Measurements from ENCODE around the gene MICU1. TPM values are rescaled to one million over a fixed set of nuclear protein-coding genes. Genes with fewer than 3 reads are reported as not detected.

MICU1 gene
- polyA plus RNA-seq, 2 donors: 15.0 to 18.1 TPM

DNA sequence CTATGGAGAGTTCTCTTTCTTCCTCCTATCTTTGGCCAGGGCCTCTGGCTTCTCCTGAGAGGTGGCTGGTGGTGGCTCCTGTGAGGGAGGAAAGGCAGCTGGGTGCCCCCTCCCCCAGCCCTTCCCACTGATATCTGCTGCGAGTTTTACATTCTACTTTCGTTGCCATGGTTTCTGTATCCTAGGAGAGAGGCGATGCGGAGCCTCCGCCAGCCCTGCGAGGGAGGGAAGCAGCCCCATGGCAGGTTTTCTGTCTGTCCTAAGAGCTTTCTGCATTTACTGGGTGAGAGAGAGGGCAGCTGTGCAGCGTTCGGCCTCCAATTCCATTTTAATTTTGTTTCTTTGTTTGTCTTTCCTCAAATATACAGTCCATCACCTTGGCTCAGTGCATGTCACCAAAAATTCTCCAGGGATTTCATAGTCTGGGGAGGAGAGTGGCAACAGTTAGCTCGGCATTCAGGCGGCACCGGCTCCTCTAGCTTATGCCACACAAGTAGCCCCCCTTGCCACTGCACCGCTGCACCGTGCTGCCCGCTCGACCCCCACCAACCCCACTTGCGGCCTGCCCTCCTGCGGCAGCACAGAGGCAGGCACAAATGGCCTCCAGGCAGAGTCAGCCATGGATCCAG, 291.6 kb downstream of the MICU1 start:
- 56 to 60% methylated on average over 17 of the region's 17 CpGs for WGBS, 2 donors
- Histone ChIP-seq H3K4me1 (ENCODE audit: control insufficient read depth in 2 of 2, insufficient read depth in 2 of 2, low read length in 1 of 2) (peaks cover 18 to 43% of the 10 kb centered on the region in 2 donors), H3K4me3 (ENCODE audit: low read depth in 1 of 2, low read length in 2 of 2) (no peak overlapping the region), H3K27me3 (ENCODE audit: control insufficient read depth in 1 of 2, insufficient read depth in 2 of 2, low read length in 2 of 2) (no peaks in the 10 kb centered on the region), H3K9me3 (ENCODE audit: control insufficient read depth in 2 of 2, insufficient read depth in 1 of 2, low read depth in 1 of 2, low read length in 1 of 2) (no peaks in the 10 kb centered on the region), H3K27ac (ENCODE audit: low read depth in 2 of 2, low read length in 1 of 2) (peak overlapping the region; percentile 72 to 93), H3K36me3 (ENCODE audit: control insufficient read depth in 2 of 2, insufficient read depth in 2 of 2, low read length in 1 of 2) (peaks cover 3 to 16% of the 10 kb centered on the region in 2 donors)

DNA sequence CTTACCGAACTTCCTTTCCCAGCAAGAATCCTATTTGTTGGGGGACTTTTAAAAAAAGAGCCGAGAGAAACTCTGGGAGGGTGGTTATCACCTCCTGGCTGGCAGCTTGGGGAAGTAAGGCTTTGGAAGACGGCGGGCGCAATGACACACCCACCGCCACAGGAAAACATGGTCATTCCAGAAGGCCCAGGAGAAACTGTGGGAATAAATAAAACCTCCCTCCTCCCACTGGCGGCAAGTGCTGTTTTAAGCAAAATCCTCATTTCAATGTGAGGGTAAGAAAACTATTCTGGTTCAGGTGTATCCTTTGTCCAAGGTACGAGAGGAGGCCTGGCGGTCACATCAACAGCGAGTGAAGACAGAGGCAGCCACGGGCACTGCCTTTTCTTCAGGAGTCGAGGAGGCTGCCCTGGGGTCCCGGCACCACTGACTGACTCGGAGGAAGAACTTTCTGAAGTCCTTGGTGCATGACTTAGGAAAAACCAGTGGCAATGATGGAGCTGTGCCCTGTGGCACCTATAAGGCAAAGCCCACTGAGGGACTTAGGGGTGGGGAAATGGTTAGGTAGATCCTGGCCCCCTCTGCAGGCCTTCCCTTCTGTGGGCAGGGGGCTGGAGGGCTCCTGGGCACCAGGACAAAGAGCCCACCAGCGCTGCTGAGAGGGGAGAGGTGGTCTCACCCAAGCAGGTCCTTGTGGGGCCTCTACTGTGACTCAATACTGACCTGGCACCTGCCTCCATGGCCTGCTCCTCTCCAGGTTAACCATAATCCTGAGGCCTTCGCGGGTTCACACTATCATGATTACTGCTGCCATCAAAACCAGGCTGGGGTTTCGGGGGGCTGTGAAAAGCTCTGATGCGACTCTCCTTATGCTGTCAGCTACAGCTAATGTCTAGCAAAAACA, 292.5 kb downstream of the MICU1 start:
- peaks cover 21 to 50% of the 10 kb centered on the region in 2 donors for H3K4me1 ChIP-seq (ENCODE audit: control insufficient read depth in 2 of 2, insufficient read depth in 2 of 2, low read length in 1 of 2)
- no peaks in the 10 kb centered on the region for H3K27me3 ChIP-seq (ENCODE audit: control insufficient read depth in 1 of 2, insufficient read depth in 2 of 2, low read length in 2 of 2)
- H3K36me3 ChIP-seq (ENCODE audit: control insufficient read depth in 2 of 2, insufficient read depth in 2 of 2, low read length in 1 of 2): peaks cover 3 to 16% of the 10 kb centered on the region in 2 donors
- H3K9me3 ChIP-seq (ENCODE audit: control insufficient read depth in 2 of 2, insufficient read depth in 1 of 2, low read depth in 1 of 2, low read length in 1 of 2): no peaks in the 10 kb centered on the region
- peak overlapping the region; percentile 86 to 97 for H3K27ac ChIP-seq (ENCODE audit: low read depth in 2 of 2, low read length in 1 of 2)
- 77 to 88% methylated on average over 19 of the region's 19 CpGs for WGBS, 2 donors
- H3K4me3 ChIP-seq (ENCODE audit: low read depth in 1 of 2, low read length in 2 of 2): no peak overlapping the region

GRCh38 chr10:72332423-72333111, 293.3 kb downstream of the MICU1 start:
- H3K9me3 ChIP-seq (ENCODE audit: control insufficient read depth in 2 of 2, insufficient read depth in 1 of 2, low read depth in 1 of 2, low read length in 1 of 2): no peaks in the 10 kb centered on the region
- no peaks in the 10 kb centered on the region for H3K27me3 ChIP-seq (ENCODE audit: control insufficient read depth in 1 of 2, insufficient read depth in 2 of 2, low read length in 2 of 2)
- 44 to 52% methylated on average over 12 of the region's 12 CpGs for WGBS, 2 donors
- no peak overlapping the region for H3K4me3 ChIP-seq (ENCODE audit: low read depth in 1 of 2, low read length in 2 of 2)
- peaks cover 2 to 10% of the 10 kb centered on the region in 2 donors for H3K36me3 ChIP-seq (ENCODE audit: control insufficient read depth in 2 of 2, insufficient read depth in 2 of 2, low read length in 1 of 2)
- peaks cover 21 to 54% of the 10 kb centered on the region in 2 donors for H3K4me1 ChIP-seq (ENCODE audit: control insufficient read depth in 2 of 2, insufficient read depth in 2 of 2, low read length in 1 of 2)
- H3K27ac ChIP-seq (ENCODE audit: low read depth in 2 of 2, low read length in 1 of 2): peak overlapping the region; percentile 86 to 97

- no peaks in the 10 kb centered on the region for H3K9me3 ChIP-seq (ENCODE audit: control insufficient read depth in 2 of 2, insufficient read depth in 1 of 2, low read depth in 1 of 2, low read length in 1 of 2)
- peaks cover 17 to 51% of the 10 kb centered on the region in 2 donors for H3K4me1 ChIP-seq (ENCODE audit: control insufficient read depth in 2 of 2, insufficient read depth in 2 of 2, low read length in 1 of 2)
- H3K36me3 ChIP-seq (ENCODE audit: control insufficient read depth in 2 of 2, insufficient read depth in 2 of 2, low read length in 1 of 2): peaks cover 0 to 10% of the 10 kb centered on the region in 2 donors
- no peak overlapping the region for H3K4me3 ChIP-seq (ENCODE audit: low read depth in 1 of 2, low read length in 2 of 2)
- 8% methylated on average over 27 of the region's 27 CpGs for WGBS, 2 donors
- H3K27me3 ChIP-seq (ENCODE audit: control insufficient read depth in 1 of 2, insufficient read depth in 2 of 2, low read length in 2 of 2): no peaks in the 10 kb centered on the region
- peak overlapping the region; percentile 86 to 97 for H3K27ac ChIP-seq (ENCODE audit: low read depth in 2 of 2, low read length in 1 of 2)
These were observed 294.1 kb downstream of the MICU1 start for GRCh38 chr10:72331575-72332422.

- peaks cover 7 to 35% of the 10 kb centered on the region in 2 donors for H3K4me1 ChIP-seq (ENCODE audit: control insufficient read depth in 2 of 2, insufficient read depth in 2 of 2, low read length in 1 of 2)
- peak overlapping the region in 1 of 2 donors; percentile 61 for H3K27ac ChIP-seq (ENCODE audit: low read depth in 2 of 2, low read length in 1 of 2)
- no peak overlapping the region for H3K4me3 ChIP-seq (ENCODE audit: low read depth in 1 of 2, low read length in 2 of 2)
- no peaks in the 10 kb centered on the region for H3K9me3 ChIP-seq (ENCODE audit: control insufficient read depth in 2 of 2, insufficient read depth in 1 of 2, low read depth in 1 of 2, low read length in 1 of 2)
- H3K36me3 ChIP-seq (ENCODE audit: control insufficient read depth in 2 of 2, insufficient read depth in 2 of 2, low read length in 1 of 2): peaks cover 0 to 7% of the 10 kb centered on the region in 2 donors
- 78% methylated on average over 2 of the region's 2 CpGs for WGBS, 2 donors
- H3K27me3 ChIP-seq (ENCODE audit: control insufficient read depth in 1 of 2, insufficient read depth in 2 of 2, low read length in 2 of 2): no peaks in the 10 kb centered on the region
These were observed 295.8 kb downstream of the MICU1 start for GRCh38 chr10:72330069-72330426.

DNA sequence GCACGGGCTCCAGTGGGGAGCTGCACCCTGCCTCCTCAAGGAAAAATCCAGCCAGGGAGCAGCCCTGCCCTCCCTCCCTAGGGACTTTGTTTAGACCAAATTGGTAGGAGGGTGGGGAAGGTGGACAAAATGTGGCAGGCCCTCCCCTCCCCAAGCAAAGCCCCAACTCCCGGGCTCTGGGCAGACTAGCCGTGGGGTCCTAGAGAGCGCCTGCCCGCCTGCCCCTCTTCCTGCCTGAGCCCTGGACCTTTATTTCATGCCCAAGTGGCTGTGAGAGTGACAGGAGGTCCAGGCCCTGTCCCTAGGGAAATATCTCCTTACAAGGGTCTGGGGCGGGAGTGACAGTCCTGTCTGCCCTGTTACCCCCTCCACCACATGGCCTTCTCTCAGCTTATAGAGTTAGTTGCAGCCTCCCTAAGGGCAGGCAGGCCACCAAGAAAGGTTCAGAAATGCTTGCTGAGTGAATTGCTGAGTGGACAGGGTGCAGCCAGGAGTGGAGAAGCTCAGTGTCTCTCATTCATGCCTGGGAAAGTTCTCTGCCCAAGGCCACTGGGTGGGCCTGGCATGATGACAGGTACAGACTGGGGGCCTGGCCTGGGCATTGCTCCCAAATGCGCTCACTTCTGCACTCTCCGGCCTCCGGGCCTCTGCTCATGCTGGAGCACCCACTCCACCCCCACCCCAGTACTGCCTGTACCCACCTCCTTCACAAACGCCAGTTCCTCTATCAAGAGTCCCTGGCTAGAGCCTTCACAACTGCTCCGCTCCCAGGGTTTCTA, 296.4 kb downstream of the MICU1 start:
- no peak overlapping the region for H3K4me3 ChIP-seq (ENCODE audit: low read depth in 1 of 2, low read length in 2 of 2)
- H3K4me1 ChIP-seq (ENCODE audit: control insufficient read depth in 2 of 2, insufficient read depth in 2 of 2, low read length in 1 of 2): peaks cover 9 to 36% of the 10 kb centered on the region in 2 donors
- no peaks in the 10 kb centered on the region for H3K9me3 ChIP-seq (ENCODE audit: control insufficient read depth in 2 of 2, insufficient read depth in 1 of 2, low read depth in 1 of 2, low read length in 1 of 2)
- 73 to 81% methylated on average over 11 of the region's 11 CpGs for WGBS, 2 donors
- H3K36me3 ChIP-seq (ENCODE audit: control insufficient read depth in 2 of 2, insufficient read depth in 2 of 2, low read length in 1 of 2): peaks cover 0 to 4% of the 10 kb centered on the region in 2 donors
- H3K27ac ChIP-seq (ENCODE audit: low read depth in 2 of 2, low read length in 1 of 2): peak overlapping the region; percentile 24 to 61
- H3K27me3 ChIP-seq (ENCODE audit: control insufficient read depth in 1 of 2, insufficient read depth in 2 of 2, low read length in 2 of 2): no peaks in the 10 kb centered on the region

DNA sequence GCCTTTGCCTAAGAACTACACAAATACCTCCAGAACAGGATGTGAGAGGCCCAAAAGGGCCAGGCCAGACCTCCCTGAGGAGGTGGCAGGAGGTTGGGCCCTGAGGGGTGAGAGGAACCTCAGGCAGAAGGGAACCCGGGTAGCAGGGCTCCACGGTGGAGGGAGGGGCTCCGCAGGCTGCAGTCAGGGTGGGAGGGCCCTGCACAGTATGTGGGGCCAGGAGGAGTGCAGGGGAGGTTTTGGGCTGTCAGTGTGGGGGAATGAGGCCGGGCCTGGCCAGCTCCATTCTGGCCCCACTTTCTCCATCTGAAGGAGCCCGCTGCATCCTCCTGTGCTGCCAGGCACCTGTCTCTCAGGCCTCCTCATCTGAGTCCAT, 297.1 kb downstream of the MICU1 start:
- peaks cover 0 to 4% of the 10 kb centered on the region in 2 donors for H3K36me3 ChIP-seq (ENCODE audit: control insufficient read depth in 2 of 2, insufficient read depth in 2 of 2, low read length in 1 of 2)
- no peaks in the 10 kb centered on the region for H3K9me3 ChIP-seq (ENCODE audit: control insufficient read depth in 2 of 2, insufficient read depth in 1 of 2, low read depth in 1 of 2, low read length in 1 of 2)
- H3K27ac ChIP-seq (ENCODE audit: low read depth in 2 of 2, low read length in 1 of 2): peak overlapping the region; percentile 24 to 25
- H3K27me3 ChIP-seq (ENCODE audit: control insufficient read depth in 1 of 2, insufficient read depth in 2 of 2, low read length in 2 of 2): no peaks in the 10 kb centered on the region
- 58 to 64% methylated on average over 5 of the region's 5 CpGs for WGBS, 2 donors
- H3K4me3 ChIP-seq (ENCODE audit: low read depth in 1 of 2, low read length in 2 of 2): no peak overlapping the region
- H3K4me1 ChIP-seq (ENCODE audit: control insufficient read depth in 2 of 2, insufficient read depth in 2 of 2, low read length in 1 of 2): peaks cover 11 to 35% of the 10 kb centered on the region in 2 donors

DNA sequence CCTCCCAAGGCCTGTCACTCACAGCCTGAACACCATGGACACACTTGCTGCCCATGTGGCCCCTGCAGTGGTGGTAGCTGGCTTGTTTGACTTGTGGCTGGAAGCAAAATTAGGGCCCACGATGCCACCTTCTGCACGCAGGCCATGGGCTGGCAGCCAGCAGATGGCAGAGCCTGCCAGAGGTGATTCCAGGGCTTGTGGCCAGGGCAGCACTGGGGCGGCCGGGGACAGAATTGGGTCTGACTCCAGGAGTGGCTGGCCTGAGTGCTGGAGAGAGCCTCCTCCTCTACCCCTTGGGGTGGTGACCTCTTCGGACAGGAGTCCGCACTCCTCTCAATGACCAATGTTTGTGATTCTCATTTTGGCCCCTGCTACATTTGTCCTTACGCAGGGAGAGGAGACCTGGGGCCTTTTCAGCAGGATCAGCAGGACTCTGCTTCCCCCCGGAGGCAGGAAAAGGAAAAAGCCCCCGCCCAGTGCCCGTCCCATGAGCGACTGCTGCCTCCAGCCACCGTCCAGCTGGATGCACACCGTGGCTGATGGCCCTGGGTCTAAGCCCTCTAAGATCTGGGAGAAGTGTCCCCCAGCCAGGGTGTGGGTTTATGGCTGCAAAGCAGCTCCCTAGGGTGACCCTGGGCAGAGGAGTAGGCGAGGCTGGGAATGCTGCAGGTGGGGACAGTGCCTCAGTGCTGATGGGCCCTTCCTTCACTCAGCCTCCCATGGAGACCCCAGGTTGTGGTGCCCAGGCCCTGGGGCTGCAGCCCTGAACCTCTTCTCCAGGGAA, 297.6 kb downstream of the MICU1 start:
- no peaks in the 10 kb centered on the region for H3K27me3 ChIP-seq (ENCODE audit: control insufficient read depth in 1 of 2, insufficient read depth in 2 of 2, low read length in 2 of 2)
- no peaks in the 10 kb centered on the region for H3K36me3 ChIP-seq (ENCODE audit: control insufficient read depth in 2 of 2, insufficient read depth in 2 of 2, low read length in 1 of 2)
- H3K4me1 ChIP-seq (ENCODE audit: control insufficient read depth in 2 of 2, insufficient read depth in 2 of 2, low read length in 1 of 2): peaks cover 11 to 41% of the 10 kb centered on the region in 2 donors
- H3K27ac ChIP-seq (ENCODE audit: low read depth in 2 of 2, low read length in 1 of 2): peak overlapping the region; percentile 16 to 62
- 25 to 33% methylated on average over 14 of the region's 14 CpGs for WGBS, 2 donors
- no peak overlapping the region for H3K4me3 ChIP-seq (ENCODE audit: low read depth in 1 of 2, low read length in 2 of 2)
- no peaks in the 10 kb centered on the region for H3K9me3 ChIP-seq (ENCODE audit: control insufficient read depth in 2 of 2, insufficient read depth in 1 of 2, low read depth in 1 of 2, low read length in 1 of 2)

Data from esophagus (tissue), 2 donors.